Coronary artery (tissue), 2 donors: Measurements from ENCODE around the gene RAB8A.

Experiments used
- DNase-seq: peaks from one replicate; pipeline ENCODE4 v3.0.0-alpha.2; 2017; ENCODE audit warnings: low spot score
- H3K27ac ChIP-seq, 2 donors: fragments of 200-600 bp; sonication (generic); one replicate each; pipeline ENCODE4 v1.5.1; 2016 to 2019
- H3K4me3 ChIP-seq: fragments of 200-600 bp; sonication (generic); 2 replicates; pipeline ENCODE4 v1.5.1; 2016; ENCODE audit warnings: mild to moderate bottlenecking, moderate library complexity
- CTCF ChIP-seq: fragments of 200-600 bp; sonication (generic); IDR thresholded peaks from one replicate; pipeline ENCODE4 v1.5.1; 2019; ENCODE audit warnings: antibody characterized with exemption

RAB8A gene

DNA sequence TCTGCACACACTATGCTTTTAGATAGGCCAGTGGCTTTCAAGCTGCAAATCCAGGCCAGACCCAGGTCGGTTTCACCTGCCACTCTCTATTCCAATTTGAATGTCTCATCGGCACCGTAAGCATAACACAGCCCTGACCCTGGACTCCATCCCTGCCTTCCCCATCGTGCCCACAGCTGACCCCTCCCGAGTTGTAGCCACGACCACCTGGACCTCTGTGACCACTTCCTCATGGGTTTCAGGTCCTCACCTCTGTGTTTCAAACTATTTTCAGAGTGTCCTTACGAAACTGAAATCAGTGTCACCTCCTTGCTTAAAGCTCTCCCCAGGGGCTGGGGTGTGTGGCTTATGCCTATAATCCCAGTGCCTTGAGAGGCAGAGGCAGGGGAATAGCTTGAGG is 22.8 kb downstream of the RAB8A start:
- Histone ChIP-seq H3K27ac (no peak overlapping the region), H3K4me3 (no peak overlapping the region)
- TF ChIP-seq CTCF = no peak
- DNase-seq = no peak

- TF ChIP-seq CTCF = no peak
- Histone ChIP-seq H3K4me3 (no peak overlapping the region), H3K27ac (no peak overlapping the region)
- no peak for DNase-seq
These were observed 23.9 kb downstream of the RAB8A start for GRCh38 chr19:16135430-16136127.

DNA sequence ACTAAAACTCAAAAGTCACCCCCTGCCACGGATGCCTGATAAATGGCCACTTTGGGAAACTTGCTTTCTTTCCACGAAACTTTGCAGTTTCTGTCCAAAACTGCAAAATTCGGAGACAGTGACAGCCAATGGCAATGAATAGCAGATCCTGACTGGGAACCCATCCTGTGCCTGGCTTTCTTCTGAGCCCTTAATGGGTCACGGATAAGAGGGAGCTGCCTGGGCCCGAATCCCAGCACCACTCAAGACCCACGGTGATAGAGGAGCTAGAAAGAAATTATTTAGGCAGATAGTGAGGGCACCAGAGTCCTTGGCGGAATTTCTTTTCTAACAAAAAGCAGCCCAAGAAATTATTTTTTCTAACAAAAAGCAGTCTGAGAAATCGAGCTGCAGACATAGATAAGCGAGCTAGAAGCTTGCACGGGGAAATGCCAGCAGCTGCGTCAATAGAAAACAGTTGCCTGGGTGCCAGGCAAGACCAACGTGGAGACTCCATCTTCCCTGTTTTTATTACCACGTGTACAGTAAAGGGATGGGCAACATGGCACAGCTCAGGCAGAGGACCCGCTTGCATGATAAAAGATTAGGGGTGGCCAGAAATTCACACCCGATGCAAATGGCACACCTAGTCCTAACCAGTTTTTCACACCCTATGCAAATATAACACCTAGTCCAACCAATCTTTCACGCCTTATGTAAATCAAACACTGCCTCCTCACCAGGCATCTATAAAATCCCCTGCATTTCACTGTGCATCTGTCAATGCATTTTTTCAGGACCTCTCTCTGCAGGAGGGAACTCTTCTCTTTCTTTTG is 24.7 kb downstream of the RAB8A start:
- no peak overlapping the region for H3K27ac ChIP-seq
- no peak overlapping the region for H3K4me3 ChIP-seq
- no peak for TF ChIP-seq CTCF
- DNase-seq = no peak

DNA sequence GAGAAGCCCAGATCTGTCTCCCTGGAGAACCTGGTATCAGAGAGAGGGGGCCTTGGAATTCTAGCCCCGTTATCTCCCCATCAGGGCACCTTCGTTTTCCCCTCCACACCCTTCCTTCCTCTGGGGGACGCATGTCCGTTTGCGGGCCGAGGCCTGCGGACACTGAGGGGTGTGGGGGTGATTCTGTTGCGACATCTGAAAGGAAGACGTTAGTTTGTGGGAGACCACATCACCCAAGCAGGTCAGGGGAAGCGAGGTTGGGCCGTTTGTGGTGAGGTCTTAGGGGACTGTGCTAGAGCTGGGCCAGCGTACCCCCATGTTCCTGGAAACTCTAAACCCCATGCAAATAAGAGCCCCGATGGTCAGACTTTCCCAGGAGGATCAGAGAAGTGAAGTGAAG is 28.1 kb downstream of the RAB8A start:
- no peak for DNase-seq
- no peak overlapping the region for H3K27ac ChIP-seq
- H3K4me3 ChIP-seq = no peak overlapping the region
- TF ChIP-seq CTCF = no peak

- H3K27ac ChIP-seq = no peak overlapping the region
- TF ChIP-seq CTCF = no peak
- no peak overlapping the region for H3K4me3 ChIP-seq
- DNase-seq = no peak
These were observed 29.4 kb downstream of the RAB8A start for GRCh38 chr19:16141043-16141442.

- Histone ChIP-seq H3K4me3 (no peak overlapping the region), H3K27ac (no peak overlapping the region)
- TF ChIP-seq CTCF = no peak
- DNase-seq = no peak
These were observed 30.4 kb downstream of the RAB8A start for GRCh38 chr19:16142032-16142580.
